Measurements from ENCODE around the gene MPV17L2.

DNA sequence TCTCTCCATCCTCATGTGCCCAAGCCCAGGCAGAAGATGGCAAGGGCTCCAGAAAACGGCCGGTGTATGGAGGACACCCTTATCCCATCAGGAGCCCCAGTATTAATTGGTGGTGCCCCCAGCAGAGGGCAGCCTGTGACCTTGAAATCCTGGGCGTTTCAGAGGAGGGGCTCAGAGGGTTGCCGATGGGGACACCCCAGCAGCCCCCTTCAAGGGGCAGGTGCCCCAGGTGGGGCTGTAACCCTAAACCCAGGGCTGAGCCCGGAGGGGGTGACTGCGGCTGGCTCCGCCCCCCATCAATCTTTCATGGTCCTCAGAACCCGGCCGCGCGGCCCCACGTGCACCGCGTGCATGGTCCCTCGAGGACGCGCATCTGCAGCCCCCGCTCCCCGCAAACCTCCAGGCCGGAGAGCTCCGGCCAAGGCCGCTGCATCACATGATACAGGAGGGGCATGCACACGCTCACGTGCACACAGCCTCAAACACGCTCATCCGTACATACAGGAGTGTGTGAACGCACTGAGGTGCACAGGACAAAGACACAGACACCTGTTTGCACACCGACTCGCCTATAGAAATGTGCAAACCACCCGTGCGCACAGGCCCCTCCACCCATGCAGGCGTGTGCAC is 9.9 kb downstream of the MPV17L2 start:
- TF ChIP-seq, protein P1, sequence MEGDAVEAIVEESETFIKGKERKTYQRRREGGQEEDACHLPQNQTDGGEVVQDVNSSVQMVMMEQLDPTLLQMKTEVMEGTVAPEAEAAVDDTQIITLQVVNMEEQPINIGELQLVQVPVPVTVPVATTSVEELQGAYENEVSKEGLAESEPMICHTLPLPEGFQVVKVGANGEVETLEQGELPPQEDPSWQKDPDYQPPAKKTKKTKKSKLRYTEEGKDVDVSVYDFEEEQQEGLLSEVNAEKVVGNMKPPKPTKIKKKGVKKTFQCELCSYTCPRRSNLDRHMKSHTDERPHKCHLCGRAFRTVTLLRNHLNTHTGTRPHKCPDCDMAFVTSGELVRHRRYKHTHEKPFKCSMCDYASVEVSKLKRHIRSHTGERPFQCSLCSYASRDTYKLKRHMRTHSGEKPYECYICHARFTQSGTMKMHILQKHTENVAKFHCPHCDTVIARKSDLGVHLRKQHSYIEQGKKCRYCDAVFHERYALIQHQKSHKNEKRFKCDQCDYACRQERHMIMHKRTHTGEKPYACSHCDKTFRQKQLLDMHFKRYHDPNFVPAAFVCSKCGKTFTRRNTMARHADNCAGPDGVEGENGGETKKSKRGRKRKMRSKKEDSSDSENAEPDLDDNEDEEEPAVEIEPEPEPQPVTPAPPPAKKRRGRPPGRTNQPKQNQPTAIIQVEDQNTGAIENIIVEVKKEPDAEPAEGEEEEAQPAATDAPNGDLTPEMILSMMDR (IDR thresholded peaks at IDR 0.05; ENCODE audit: low read length) = peak; percentile 36
- no peak for TF ChIP-seq EZH2 (optimal IDR thresholded peaks at IDR 0.05; ENCODE audit: low read depth, low read length)

Data from MM.1S (cell line).